NCI-H2107 (cell line): ENCODE results near the gene TRPM2.
"Not testable (repeated sequence)": the region's sequence is repeated elsewhere in the genome, so short reads cannot be mapped to it uniquely, and the experiment has no call there.

ENCODE experiments used
- DNase-seq: peaks from one replicate; lab custom pipeline; 2025; lab: John Stamatoyannopoulos, UW

TRPM2 gene

GRCh38 chr21:44354775-44355771, 1.7 kb downstream of the TRPM2 start:
- DNase-seq: no peak

- DNase-seq: no peak
Measured at GRCh38 chr21:44356160-44356559, 2.7 kb downstream of the TRPM2 start.

GRCh38 chr21:44356636-44357035, 3.2 kb downstream of the TRPM2 start:
- no peak for DNase-seq

- DNase-seq: no peak
Measured at GRCh38 chr21:44357064-44357837, 3.8 kb downstream of the TRPM2 start.

- no peak for DNase-seq
Measured at GRCh38 chr21:44359396-44359795, 6.0 kb downstream of the TRPM2 start.

GRCh38 chr21:44360159-44360558, 6.7 kb downstream of the TRPM2 start:
- DNase-seq: no peak

- not testable (repeated sequence) for DNase-seq
Measured at GRCh38 chr21:44361903-44362302, 8.5 kb downstream of the TRPM2 start.

GRCh38 chr21:44363278-44363677, 9.9 kb downstream of the TRPM2 start:
- no peak for DNase-seq

- no peak for DNase-seq
Measured at GRCh38 chr21:44364151-44365053, 11.0 kb downstream of the TRPM2 start.

GRCh38 chr21:44365251-44365966, 12.0 kb downstream of the TRPM2 start:
- DNase-seq: no peak

- DNase-seq: no peak
Measured at GRCh38 chr21:44365967-44366585, 12.7 kb downstream of the TRPM2 start.

GRCh38 chr21:44366586-44367211, 13.3 kb downstream of the TRPM2 start:
- DNase-seq: no peak

- DNase-seq: no peak
Measured at GRCh38 chr21:44368711-44369446, 15.5 kb downstream of the TRPM2 start.

- peak; percentile 29 for DNase-seq
Measured at GRCh38 chr21:44370027-44370735, 16.8 kb downstream of the TRPM2 start.

GRCh38 chr21:44370786-44371410, 17.5 kb downstream of the TRPM2 start:
- DNase-seq: no peak

GRCh38 chr21:44371596-44371995, 18.2 kb downstream of the TRPM2 start:
- no peak for DNase-seq

GRCh38 chr21:44372616-44373015, 19.2 kb downstream of the TRPM2 start:
- no peak for DNase-seq

GRCh38 chr21:44374601-44375280, 21.3 kb downstream of the TRPM2 start:
- DNase-seq: no peak
